K562 (cell line): ENCODE results near the gene TRIM10. TPM values are rescaled to one million over a fixed set of nuclear protein-coding genes. Genes with fewer than 3 reads are reported as not detected.

Experiments used
- ATAC-seq: fragments of 200-7000 bp; cut with Tn5 transposase; 3 replicates; pipeline ENCODE4 v1.9.1; 2020; ENCODE audit warnings: moderate library complexity
- BruUV-seq: library from RNA; stranded (reverse); fragments of 400-500 nt; replicated peaks from 2 replicates; lab custom pipeline; 2021; lab: Mats Ljungman, UMichigan
- CTCF ChIA-PET: fragments of 300-600 bp; formaldehyde crosslinking; extraction: SDS; loops from one replicate; lab custom pipeline; 2021; ENCODE audit warnings: low intra/inter-chr PET ratio; lab: Yijun Ruan, JAX
- POLR2A ChIA-PET: fragments of 300-600, 350-650 bp; sonication (Branson Sonifier 250); formaldehyde crosslinking; extraction: SDS; loops from one replicate; lab custom pipeline; 2021; ENCODE audit warnings: antibody characterized with exemption, inconsistent platforms; lab: Yijun Ruan, JAX
- DNase-seq, 4 experiments: peaks; one replicate each; pipeline versions ENCODE4 v3.0.0 to v3.0.0-alpha.2; 2011 to 2018; ENCODE audit warnings: low spot score in 3 of 4, mixed read lengths in 3 of 4; ENCODE audit errors: extremely low read depth in 1 of 4
- FAIRE-seq: peaks from 2 replicates; lab custom pipeline; 2011; peaks lifted over from hg19 to GRCh38; lab: Jason Lieb, UNC
- H2AFZ ChIP-seq: 2 replicates; pipeline ENCODE4 v1.6.0; 2011; ENCODE audit warnings: low read depth, low read length, control low read depth, inconsistent platforms
- H3K27ac ChIP-seq: fragments of 200-600 bp; 3 replicates; pipeline ENCODE4 v1.8.0; 2011; ENCODE audit warnings: low read depth, mild to moderate bottlenecking, control low read depth, inconsistent platforms, low read length, moderate library complexity, mixed read lengths; ENCODE audit errors: extremely low read depth
- H3K27me3 ChIP-seq, 2 experiments: fragments of 300-600 bp in 1 of 2; 2 replicates in 1 of 2; 3 replicates in 1 of 2; pipeline versions ENCODE4 v1.6.0 to v1.8.0; 2011; ENCODE audit warnings: inconsistent platforms in 2 of 2, low read length in 2 of 2, mild to moderate bottlenecking in 1 of 2, mixed read lengths in 1 of 2, moderate library complexity in 1 of 2; ENCODE audit not compliant: control insufficient read depth in 2 of 2, insufficient read depth in 2 of 2
- H3K36me3 ChIP-seq: fragments of 300-600 bp; 3 replicates; pipeline ENCODE4 v1.8.0; 2011; ENCODE audit warnings: mild to moderate bottlenecking, low read length, inconsistent platforms; ENCODE audit not compliant: control insufficient read depth, insufficient read depth
- H3K4me1 ChIP-seq, 2 experiments: fragments of 200-600 bp in 1 of 2; replicated peaks in 1 of 2; 2 replicates in 1 of 2; 3 replicates in 1 of 2; pipeline versions ENCODE4 v1.5.1 to v1.8.0; 2011; ENCODE audit warnings: inconsistent platforms in 2 of 2, low read length in 2 of 2, mild to moderate bottlenecking in 1 of 2, mixed read lengths in 1 of 2, moderate library complexity in 1 of 2; ENCODE audit not compliant: control insufficient read depth in 2 of 2, insufficient read depth in 2 of 2
- H3K4me2 ChIP-seq: 2 replicates; pipeline ENCODE4 v1.6.1; 2011; ENCODE audit warnings: low read length, control low read depth, inconsistent platforms, mixed read lengths; ENCODE audit not compliant: insufficient read depth
- H3K4me3 ChIP-seq: fragments of 200-600 bp; sonication (generic), shearing (Covaris generic); 2 replicates; pipeline ENCODE4 v1.5.1; 2016; ENCODE audit warnings: control low read depth, inconsistent platforms
- H3K79me2 ChIP-seq: fragments of 200-600 bp; 3 replicates; pipeline ENCODE4 v1.8.0; 2011; ENCODE audit warnings: low read length, inconsistent platforms; ENCODE audit not compliant: control insufficient read depth, insufficient read depth
- H3K9ac ChIP-seq, 2 experiments: 2 replicates each; pipeline versions ENCODE4 v1.6.0 to v1.6.1; 2011; ENCODE audit warnings: low read depth in 2 of 2, low read length in 2 of 2, control low read depth in 1 of 2, inconsistent platforms in 1 of 2, mild to moderate bottlenecking in 1 of 2, mixed read lengths in 1 of 2; ENCODE audit not compliant: insufficient read depth in 1 of 2
- H3K9me1 ChIP-seq: one replicate; pipeline ENCODE4 v1.6.0; 2011; ENCODE audit warnings: inconsistent platforms, mild to moderate bottlenecking, low read length, moderate library complexity; ENCODE audit not compliant: control insufficient read depth, insufficient read depth
- H3K9me3 ChIP-seq: replicated peaks from 2 replicates; pipeline ENCODE4 v1.5.1; 2011; ENCODE audit warnings: low read depth, low read length, inconsistent platforms; ENCODE audit not compliant: control insufficient read depth, insufficient read depth
- H4K20me1 ChIP-seq: replicated peaks from 2 replicates; pipeline ENCODE4 v1.6.1; 2011; ENCODE audit warnings: low read length, inconsistent platforms, mixed read lengths; ENCODE audit not compliant: control insufficient read depth, insufficient read depth
- ARID2 ChIP-seq: fragments of 450-650 bp; IDR thresholded peaks from 2 replicates; pipeline ENCODE4 v1.6.1; 2017; ENCODE audit warnings: antibody characterized with exemption, mild to moderate bottlenecking
- BMI1 ChIP-seq: fragments of 150-350 bp; IDR thresholded peaks from 2 replicates; pipeline ENCODE4 v1.6.1; 2014; ENCODE audit warnings: low read length
- EWSR1 ChIP-seq: fragments of 450-650 bp; IDR thresholded peaks from 2 replicates; pipeline ENCODE4 v1.6.1; 2018; ENCODE audit warnings: borderline replicate concordance, mild to moderate bottlenecking, low read depth, moderate library complexity; ENCODE audit not compliant: partially characterized antibody
- FIP1L1 ChIP-seq: fragments of 200-400 bp; formaldehyde crosslinking; IDR thresholded peaks from 2 replicates; pipeline ENCODE4 v1.6.1; 2018; ENCODE audit warnings: mild to moderate bottlenecking, low read depth, low read length; ENCODE audit not compliant: poor library complexity, severe bottlenecking
- FOS ChIP-seq: IDR thresholded peaks from 3 replicates; pipeline ENCODE4 v1.6.1; 2011; ENCODE audit not compliant: insufficient read length; ENCODE audit errors: extremely low read depth
- HMGN3 ChIP-seq: IDR thresholded peaks from 2 replicates; pipeline ENCODE4 v1.6.1; 2011; ENCODE audit warnings: borderline replicate concordance, low read depth, mild to moderate bottlenecking, mixed read lengths, low read length; ENCODE audit not compliant: insufficient read length; ENCODE audit errors: extremely low read depth
- REST ChIP-seq, 2 experiments: fragments of 450-650 bp; formaldehyde crosslinking in 1 of 2; IDR thresholded peaks; 2 replicates each; pipeline versions ENCODE4 v1.4.0 to v1.6.1; 2014 to 2020; ENCODE audit warnings: mild to moderate bottlenecking in 2 of 2, borderline replicate concordance in 1 of 2, low read depth in 1 of 2
- WGBS: fragments of 100-300 bp; shearing (Covaris generic); methylation state at CpG from one replicate; pipeline ENCODE4 v1.1.6; 2016; ENCODE audit warnings: low coverage, mixed read lengths; ENCODE audit not compliant: insufficient coverage; ENCODE audit errors: missing lambda C conversion rate; 5-methylcytosine and 5-hydroxymethylcytosine counted together
- in situ Hi-C: fragments of 300-500 bp; cut with MboI; formaldehyde crosslinking; loops from 4 replicates; pipeline ENCODE4 v1.15.0; 2018; ENCODE audit warnings: inconsistent platforms, mixed read lengths
- intact Hi-C: fragments of 100-400 bp; cut with micrococcal nuclease; formaldehyde crosslinking; loops from 2 replicates; pipeline ENCODE4 v1.14.2; 2022
- polyA plus RNA-seq, 8 experiments: library from polyadenylated mRNA; depleted of rRNA in 4 of 8; stranded (reverse) in 5 of 8; unstranded in 3 of 8; fragments of >200 nt; fragmentation: Nextera tagmentation in 2 of 8; fragmentation: Illumina TruSeq in 1 of 8; extraction: Ambion mirVana in 2 of 8; extraction: Trizol in 1 of 8; gene quantifications; 2 replicates each; pipeline versions ENCODE4 v1.2.1 to v1.2.3, GENCODE V29; 2011 to 2014; ENCODE audit warnings: inconsistent platforms in 1 of 8, missing spikeins in 1 of 8
- total RNA-seq, 7 experiments: library from RNA; depleted of rRNA in 6 of 7; stranded (reverse); fragments of >200 nt in 6 of 7; fragmentation: Illumina TruSeq in 2 of 7; extraction: Trizol in 2 of 7; gene quantifications; 2 replicates each; pipeline versions ENCODE4 v1.2.1 to v1.2.3, GENCODE V29; 2011 to 2021; ENCODE audit warnings: low replicate concordance in 1 of 7

The TRIM10 gene
- total and polyA plus RNA-seq, 9 of the 15 experiments (the other 6 are each of a cell fraction or from before 2014, with no cell fraction given): 0.15 to 0.90 (median 0.36) TPM

DNA sequence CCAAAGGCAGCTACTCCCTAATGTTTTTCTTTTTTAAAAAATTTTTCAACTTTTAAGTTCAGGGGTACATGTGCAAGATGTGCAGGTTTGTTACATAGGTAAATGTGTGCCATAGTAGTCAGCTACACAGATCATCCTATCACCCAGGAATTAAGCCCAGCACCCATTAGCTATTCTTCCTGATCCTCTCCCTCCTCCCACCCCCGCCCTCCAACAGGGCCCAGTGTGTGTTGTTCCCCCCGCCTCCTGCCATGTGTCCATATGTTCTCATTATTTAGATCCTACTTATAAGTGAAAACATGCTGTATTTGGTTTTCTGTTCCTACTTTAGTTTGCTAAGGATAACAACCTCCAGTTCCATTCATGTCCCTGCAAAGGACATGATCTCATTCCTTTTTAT, 14.8 kb upstream of the TRIM10 start:
- no peak for ATAC-seq
- Histone ChIP-seq H3K27ac (no peak overlapping the region), H3K36me3 (no peaks in the 10 kb centered on the region), H3K9me1 (no peaks in the 10 kb centered on the region), H3K4me3 (no peak overlapping the region), H3K9ac (no peak overlapping the region), H2AFZ (no peak overlapping the region)
- in situ Hi-C loops: no loop called here
- POLR2A ChIA-PET: no interaction called here
- DNase-seq: no peak
- no peak for TF ChIP-seq FOS
- TF ChIP-seq, all 486 proteins: peak for 0
- WGBS: 0% methylated on average over 2 of the region's 2 CpGs
- BruUV-seq: no TSS peak
- FAIRE-seq: no peak
- Histone ChIP-seq H4K20me1 (no peaks in the 10 kb centered on the region), H3K9me3 (no peaks in the 10 kb centered on the region), H3K4me2 (no peak overlapping the region), H3K27me3 (peaks cover 2 to 16% of the 10 kb centered on the region in 2 experiments; a peak in 4 of 5 replicates), H3K79me2 (no peaks in the 10 kb centered on the region), H3K4me1 (peaks cover 0 to 8% of the 10 kb centered on the region in 2 experiments; a peak in 1 of 5 replicates)
- intact Hi-C loops: no loop called here
- CTCF ChIA-PET: no interaction called here

GRCh38 chr6:30172681-30173080, 11.7 kb upstream of the TRIM10 start:
- CTCF ChIA-PET: no interaction called here
- no TSS peak for BruUV-seq
- WGBS: 8% methylated on average over 4 of the region's 4 CpGs
- Histone ChIP-seq H3K9ac (no peak overlapping the region), H2AFZ (no peak overlapping the region), H3K4me2 (no peak overlapping the region), H3K79me2 (no peaks in the 10 kb centered on the region), H3K27ac (no peak overlapping the region), H3K4me3 (no peak overlapping the region), H3K27me3 (peaks cover 7 to 22% of the 10 kb centered on the region in 2 experiments), H3K9me3 (no peaks in the 10 kb centered on the region), H3K36me3 (no peaks in the 10 kb centered on the region), H4K20me1 (no peaks in the 10 kb centered on the region), H3K9me1 (no peaks in the 10 kb centered on the region), H3K4me1 (peaks cover 0 to 8% of the 10 kb centered on the region in 2 experiments; a peak in 1 of 5 replicates)
- FAIRE-seq (no peak), DNase-seq (no peak), ATAC-seq (no peak)
- intact Hi-C loops: no loop called here
- in situ Hi-C loops: loop anchor here (5.0 kb wide), 1 partner anchor 325 kb away; no protein-coding TSS in a partner anchor
- POLR2A ChIA-PET: no interaction called here
- no peak for TF ChIP-seq ARID2
- TF ChIP-seq HMGN3: no peak
- no peak for TF ChIP-seq FIP1L1
- TF ChIP-seq BMI1: no peak
- no peak for TF ChIP-seq EWSR1
- TF ChIP-seq REST (IDR thresholded peaks at IDR 0.05; ENCODE audit: borderline replicate concordance): no peak
- no peak for TF ChIP-seq REST (CRISPR knock-in tag; IDR thresholded peaks at IDR 0.05; ENCODE audit: low read depth)
